H1 (cell line): ENCODE results near the gene TXLNG. TPM values are rescaled to one million over a fixed set of nuclear protein-coding genes. Genes with fewer than 3 reads are reported as not detected.

Source experiments
- CHD2 ChIP-seq: IDR thresholded peaks from 2 replicates; pipeline ENCODE4 v1.6.1; 2012; ENCODE audit warnings: low read length, improper control_type of control experiment
- CREB1 ChIP-seq: IDR thresholded peaks from 2 replicates; pipeline ENCODE4 v1.6.1; 2012; ENCODE audit warnings: inconsistent platforms
- HDAC6 ChIP-seq: IDR thresholded peaks from one replicate; pipeline ENCODE4 v1.7.1; 2012; ENCODE audit warnings: low read depth, mild to moderate bottlenecking, inconsistent platforms, low read length, moderate library complexity
- NRF1 ChIP-seq: IDR thresholded peaks from 2 replicates; pipeline ENCODE4 v1.6.1; 2011; ENCODE audit warnings: mild to moderate bottlenecking, low read depth, low read length, improper control_type of control experiment
- PHF8 ChIP-seq: fragments of 200-600 bp; sonication (generic); conservative IDR thresholded peaks from 2 replicates; pipeline ENCODE4 v1.7.1; 2012; ENCODE audit warnings: low read depth, mild to moderate bottlenecking, inconsistent platforms, low read length, moderate library complexity
- POLR2AphosphoS5 ChIP-seq: IDR thresholded peaks from 2 replicates; pipeline ENCODE4 v1.6.1; 2011; ENCODE audit warnings: low read depth, low read length
- SRF ChIP-seq: IDR thresholded peaks from 2 replicates; pipeline ENCODE4 v1.6.1; 2011; ENCODE audit warnings: mild to moderate bottlenecking, low read depth, low read length, moderate library complexity
- TAF1 ChIP-seq: IDR thresholded peaks from 2 replicates; pipeline ENCODE4 v1.6.1; 2011; ENCODE audit warnings: mild to moderate bottlenecking, low read depth, low read length
- TAF7 ChIP-seq: optimal IDR thresholded peaks from 2 replicates; pipeline ENCODE3; 2011; ENCODE audit warnings: low read depth, mild to moderate bottlenecking, inconsistent platforms, low read length, moderate library complexity, borderline replicate concordance
- TBP ChIP-seq: IDR thresholded peaks from 2 replicates; pipeline ENCODE4 v1.6.1; 2011; ENCODE audit warnings: low read depth, low read length, improper control_type of control experiment
- TCF12 ChIP-seq: IDR thresholded peaks from 2 replicates; pipeline ENCODE4 v1.6.1; 2011; ENCODE audit warnings: low read depth, mild to moderate bottlenecking, low read length
- TEAD4 ChIP-seq: IDR thresholded peaks from 2 replicates; pipeline ENCODE4 v1.6.1; 2012; ENCODE audit warnings: low read depth, low read length, inconsistent platforms, mixed read lengths
- polyA plus RNA-seq, 7 experiments: library from polyadenylated mRNA; depleted of rRNA in 3 of 7; stranded (reverse) in 5 of 7; unstranded in 2 of 7; fragments of >200 nt in 5 of 7; fragments of 200-250 nt in 2 of 7; gene quantifications; 1 replicate in 5 of 7; 2 replicates in 1 of 7; 4 replicates in 1 of 7; pipeline versions ENCODE4 v1.2.1 to v1.2.3, GENCODE V29; 2011 to 2013; ENCODE audit warnings: missing spikeins in 2 of 7, mixed read lengths in 2 of 7
- total RNA-seq: library from RNA; stranded (reverse); fragmentation: NEBNext Ultra II Directional; extraction: Animal tissue kit (Norgen Biotek cat#: 25700); gene quantifications from 2 replicates; pipeline ENCODE4 v1.2.1, GENCODE V29; 2021

The TXLNG gene
- total and polyA plus RNA-seq, 2 of the 8 experiments (the other 6 are each of a cell fraction or from before 2014, with no cell fraction given), result 32.9 to 42.9 TPM

DNA sequence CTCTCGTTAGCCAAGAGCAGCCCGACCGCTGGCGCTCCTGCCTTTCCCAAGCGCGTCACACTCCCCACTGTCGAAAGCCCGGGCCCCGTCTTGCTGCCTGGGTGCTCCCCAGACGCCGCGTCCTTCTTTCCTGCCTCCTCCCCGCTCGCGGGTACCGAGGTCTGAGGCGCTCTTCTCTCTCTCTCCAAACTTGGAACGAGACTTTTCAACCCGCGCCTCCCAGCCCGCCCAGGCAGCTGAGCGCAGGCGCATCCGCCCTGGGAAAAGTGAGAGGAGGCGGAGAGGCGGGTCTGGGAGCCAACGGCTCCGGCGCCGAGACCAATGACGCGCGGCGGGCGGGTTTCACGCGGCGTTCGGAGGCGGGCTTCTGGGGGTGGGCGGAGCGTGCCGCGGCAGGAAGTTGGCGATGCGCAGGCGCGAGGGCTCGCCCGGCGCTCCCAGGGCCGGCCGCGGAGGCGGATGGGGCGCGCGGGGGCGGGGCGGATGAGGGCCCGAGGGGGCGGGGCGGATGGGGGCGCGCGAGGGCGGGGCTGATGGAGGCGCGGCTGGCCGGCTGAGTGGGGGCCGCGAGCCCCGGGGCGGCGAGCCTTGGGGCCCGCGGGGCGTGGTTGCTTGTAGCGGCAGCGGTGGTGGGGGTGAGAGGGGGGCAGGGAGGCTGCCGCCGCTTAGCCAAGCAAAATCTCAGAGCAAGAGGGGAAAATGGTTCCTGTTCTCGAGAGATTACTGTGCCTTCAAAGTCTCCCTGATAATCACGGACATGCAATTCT lies 84.0 kb downstream of the TXLNG start, which contains the start of gene RBBP7 (continued):
- TF ChIP-seq TCF12 (no peak), CREB1 (peak; percentile 84), NRF1 (peak; percentile 62), CHD2 (peak; percentile 74; the same call in 1 of the 2 replicates), HDAC6 (no peak), TBP (peak; percentile 77), SRF (no peak), TAF1 (peak; percentile 83), TAF7 (peak; percentile 86), PHF8 (peak; percentile 89), POLR2AphosphoS5 (peak; percentile 29; the same call in 1 of the 2 replicates), TEAD4 (no peak)
